GM21825 (cell line): ENCODE measurements around the gene BOLA3.
"Not testable (repeated sequence)": the region's sequence is repeated elsewhere in the genome, so short reads cannot be mapped to it uniquely, and the experiment has no call there.

Source experiments
- ATAC-seq: cut with Tn5 transposase; IDR thresholded peaks from one replicate; pipeline ENCODE4 v1.9.1; 2021; ENCODE audit warnings: mild to moderate bottlenecking, moderate library complexity; ENCODE audit not compliant: unreplicated experiment

The BOLA3 gene, protein sequence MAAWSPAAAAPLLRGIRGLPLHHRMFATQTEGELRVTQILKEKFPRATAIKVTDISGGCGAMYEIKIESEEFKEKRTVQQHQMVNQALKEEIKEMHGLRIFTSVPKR

GRCh38 chr2:74147727-74148456 lies at the start of gene BOLA3:
TSS of gene BOLA3 (minus strand) at chr2:74147912. CDS start at chr2:74147874, 38 bp downstream.
- peak; percentile 92 for ATAC-seq

- no peak for ATAC-seq
Observed at GRCh38 chr2:74197049-74197448, 49.3 kb upstream of the BOLA3 start.

GRCh38 chr2:74194799-74195198 lies 47.1 kb upstream of the BOLA3 start:
- no peak for ATAC-seq

DNA sequence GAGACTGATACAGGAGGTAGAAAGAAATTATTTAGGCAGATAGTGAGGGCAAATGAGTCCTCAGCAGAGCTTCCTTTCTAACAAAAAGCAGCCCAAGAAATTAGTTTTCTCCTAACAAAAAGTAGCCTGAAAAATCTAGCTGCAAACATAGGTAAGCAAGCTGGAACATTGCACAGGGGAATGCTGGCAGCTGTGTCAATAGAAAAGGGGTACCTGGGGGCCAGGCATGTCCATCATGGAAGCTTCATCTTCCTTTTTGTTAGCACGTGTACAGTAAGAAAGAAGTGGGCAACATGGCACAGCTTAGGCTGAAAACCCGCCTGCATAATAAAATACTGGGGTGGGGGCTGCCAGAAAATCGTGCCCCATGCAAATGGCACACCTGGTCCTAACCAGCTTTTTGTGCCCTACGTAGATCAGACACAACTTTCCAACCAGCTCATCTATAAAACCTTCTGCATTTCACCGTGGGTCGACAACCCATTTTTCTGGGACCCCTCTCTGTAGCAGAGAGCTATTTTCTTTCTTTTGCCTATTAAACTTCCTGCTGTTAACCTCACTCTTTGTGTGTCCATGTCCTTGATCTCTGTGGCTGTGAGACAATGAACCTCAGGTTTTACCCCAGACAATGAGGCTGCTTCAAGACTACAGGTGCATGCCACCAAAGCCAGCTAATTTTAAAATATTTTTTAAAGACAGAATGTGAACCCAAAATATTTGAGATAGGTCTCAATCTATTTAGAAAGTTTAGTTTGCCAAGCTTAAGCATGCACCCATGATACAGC lies 44.1 kb upstream of the BOLA3 start:
- ATAC-seq = no peak

DNA sequence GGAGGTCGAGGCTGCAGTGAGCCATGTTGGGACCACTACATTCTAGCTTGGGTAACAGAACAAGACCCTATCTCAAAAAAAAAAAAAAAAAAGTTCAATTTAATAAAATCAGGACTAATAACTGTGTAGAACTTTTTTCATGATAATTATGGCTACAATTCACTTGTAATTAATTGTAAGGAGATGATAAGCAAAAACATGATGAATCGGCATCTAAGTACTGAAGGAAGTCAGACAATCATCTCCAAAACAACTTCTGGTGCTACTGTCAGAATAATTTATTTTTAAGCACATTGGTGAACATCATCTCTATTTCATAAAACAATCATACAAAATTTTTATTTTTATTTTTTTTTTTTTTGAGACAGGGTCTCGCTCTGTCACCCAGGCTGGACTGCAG lies 41.0 kb upstream of the BOLA3 start:
- ATAC-seq = no peak

GRCh38 chr2:74188018-74188601 lies 40.4 kb upstream of the BOLA3 start:
- no peak for ATAC-seq

DNA sequence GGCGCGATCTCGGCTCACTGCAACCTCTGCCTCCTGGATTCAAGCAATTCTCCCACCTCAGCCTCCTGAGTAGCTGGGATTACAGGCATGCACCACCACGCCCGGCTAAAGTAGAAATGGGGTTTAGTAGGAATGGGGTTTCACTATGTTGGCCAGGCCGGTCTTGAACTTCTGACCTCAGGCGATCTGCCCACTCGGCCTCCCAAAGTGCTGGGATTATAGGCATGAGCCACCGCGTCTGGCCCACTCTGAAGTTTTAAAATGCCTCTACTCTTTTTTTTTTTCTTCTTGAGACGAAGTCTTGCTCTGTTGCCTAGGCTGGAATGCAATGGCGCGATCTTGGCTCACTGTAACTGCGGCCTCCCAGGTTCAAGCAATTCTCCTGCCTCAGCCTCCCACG lies 39.0 kb upstream of the BOLA3 start:
- not testable (repeated sequence) for ATAC-seq

GRCh38 chr2:74186038-74186437 lies 38.3 kb upstream of the BOLA3 start:
- ATAC-seq = peak; percentile 55

- no peak for ATAC-seq
Observed at GRCh38 chr2:74183878-74184277, 36.2 kb upstream of the BOLA3 start.

GRCh38 chr2:74181739-74182138 lies 34.0 kb upstream of the BOLA3 start:
- ATAC-seq = peak; percentile 35

DNA sequence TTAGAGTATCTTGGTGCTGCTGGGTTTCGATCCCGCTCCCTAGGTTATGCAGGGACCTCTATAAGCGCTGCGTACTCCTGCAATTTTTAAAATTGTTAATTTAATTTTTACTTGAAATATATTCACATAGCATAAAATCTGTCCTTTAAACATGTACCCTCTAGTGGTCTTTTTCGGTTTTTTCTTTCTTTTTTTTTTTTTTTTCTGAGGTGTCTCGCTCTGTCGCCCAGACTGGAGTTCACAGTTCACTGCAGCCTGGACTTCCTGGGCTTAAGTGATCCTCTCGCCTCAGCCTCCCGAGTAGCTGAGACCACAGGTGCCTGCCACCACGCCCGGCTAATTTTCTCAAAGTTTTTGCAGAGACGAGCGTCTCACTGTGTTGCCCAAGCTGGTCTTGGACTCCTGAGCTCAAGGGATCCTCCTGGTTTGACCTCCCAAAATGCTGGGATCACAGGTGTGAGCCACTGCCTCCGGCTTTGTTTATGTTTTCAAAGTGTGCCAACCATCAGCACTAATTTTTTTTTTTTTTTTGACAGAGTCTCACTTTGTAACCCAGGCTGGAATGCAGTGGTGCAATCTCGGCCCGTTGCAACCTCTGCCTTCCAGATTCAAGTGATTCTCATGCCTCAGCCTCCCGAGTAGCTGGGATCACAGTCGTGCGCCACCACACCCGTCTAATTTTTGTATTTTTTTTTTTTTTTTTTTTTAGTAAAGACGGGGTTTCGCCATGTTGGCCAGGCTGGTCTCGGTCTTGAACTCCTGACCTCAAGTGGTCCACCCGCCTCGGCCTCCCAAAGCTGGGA lies 31.6 kb upstream of the BOLA3 start:
- ATAC-seq = peak; percentile 2

DNA sequence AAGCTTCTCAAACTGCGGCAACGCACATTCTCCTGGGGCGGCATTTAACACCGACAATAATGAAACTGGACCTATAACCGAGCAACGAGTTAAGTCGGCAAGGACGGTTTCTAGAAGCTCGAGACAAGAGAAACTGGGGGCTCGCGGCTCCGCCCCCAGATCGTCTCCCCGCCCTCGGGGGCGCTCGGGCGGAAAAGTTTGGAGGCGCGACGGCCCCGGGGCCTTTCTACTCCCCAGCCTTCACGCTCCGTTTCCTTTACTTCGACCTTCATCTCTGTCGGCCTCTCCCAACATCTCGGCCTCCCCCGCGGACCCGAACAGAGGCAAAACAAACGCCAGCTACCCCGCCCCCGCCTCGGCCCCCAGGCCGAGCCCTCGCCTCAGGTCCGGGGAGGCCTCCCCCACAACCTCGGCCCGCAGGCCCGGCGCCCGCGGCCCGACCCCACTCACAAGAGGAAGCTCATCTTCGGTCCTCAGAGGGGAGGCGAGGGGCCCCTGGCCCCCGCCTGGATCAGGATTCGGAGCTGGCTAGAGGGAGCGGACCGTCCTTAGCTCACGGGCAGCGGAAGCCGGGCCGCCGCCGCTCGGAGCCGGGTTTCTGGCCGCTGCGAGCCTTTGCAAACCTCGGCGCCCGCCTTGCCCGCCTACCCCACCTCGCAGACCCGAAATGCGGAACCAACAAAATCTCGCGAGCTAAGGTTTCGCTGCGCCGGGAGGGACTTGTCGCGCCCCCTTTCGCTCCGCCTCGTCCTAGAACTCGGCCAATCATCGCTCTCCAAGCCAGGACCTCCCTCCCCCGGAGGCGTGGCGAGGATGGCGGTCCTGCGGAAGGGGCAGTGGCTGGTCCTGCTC lies 30.7 kb upstream of the BOLA3 start, which contains the start of gene MOB1A:
MOB1A (minus strand) TSS at position 669 of the 852 bp plus-strand sequence; CDS start at position 464, 205 bp downstream.
- peak; percentile 80 for ATAC-seq

DNA sequence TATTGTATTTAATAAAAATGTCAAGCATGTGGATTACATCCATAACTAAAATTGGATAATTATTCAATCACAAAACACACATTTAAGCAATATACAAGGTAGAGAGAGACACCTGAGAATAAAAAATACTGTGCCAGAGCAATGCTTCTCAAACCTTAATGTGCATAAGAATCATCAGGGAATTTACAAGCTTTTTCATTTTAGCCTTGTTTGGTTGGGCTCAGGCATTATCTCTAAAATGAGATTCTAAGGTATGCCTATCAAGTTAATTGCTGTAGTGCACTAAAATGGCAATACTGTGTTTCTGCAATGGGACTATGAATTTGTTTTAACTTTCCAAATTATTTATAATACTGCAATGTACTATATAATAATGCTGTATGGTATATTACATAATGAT lies 30.0 kb upstream of the BOLA3 start:
- ATAC-seq = no peak

GRCh38 chr2:74174909-74175308 lies 27.2 kb upstream of the BOLA3 start:
- ATAC-seq = no peak

- no peak for ATAC-seq
Observed at GRCh38 chr2:74168739-74169138, 21.0 kb upstream of the BOLA3 start.

DNA sequence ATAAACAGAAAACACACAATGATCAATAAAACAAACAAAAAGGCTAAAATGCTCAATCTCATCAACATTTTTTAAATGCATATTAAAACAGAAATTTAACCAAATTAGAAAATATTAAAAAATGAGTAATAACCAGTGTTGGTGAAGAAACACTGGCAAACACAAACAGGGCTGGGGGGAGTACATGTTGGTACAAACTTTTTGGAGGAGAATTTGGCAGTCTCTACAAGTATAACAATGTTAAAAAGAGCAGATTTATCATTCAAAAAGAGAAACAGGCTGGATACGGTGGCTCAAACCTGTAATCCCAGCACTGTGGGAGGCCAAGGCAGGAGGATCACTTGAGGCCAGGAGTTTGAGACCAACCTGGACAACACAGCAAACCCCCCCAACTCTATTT lies 17.0 kb upstream of the BOLA3 start:
- ATAC-seq = no peak

- no peak for ATAC-seq
Observed at GRCh38 chr2:74162951-74163350, 15.2 kb upstream of the BOLA3 start.

DNA sequence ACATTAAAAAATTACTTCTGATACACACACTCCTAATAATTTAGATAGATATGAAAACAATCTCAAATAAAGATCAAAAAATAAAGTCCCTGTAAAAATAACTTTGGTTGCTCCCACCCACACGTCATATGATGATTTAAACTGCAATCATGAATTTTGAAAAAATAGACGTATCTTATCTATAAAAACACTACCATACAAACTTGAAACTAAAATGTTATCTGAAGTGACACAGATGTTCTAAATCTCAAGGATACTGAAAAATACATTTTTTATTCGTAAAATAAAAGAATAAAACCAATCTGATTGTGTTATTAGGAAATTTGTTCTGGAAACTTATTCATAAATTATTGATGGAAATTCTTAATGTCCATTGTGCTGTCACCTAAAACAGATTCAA lies 8.1 kb upstream of the BOLA3 start:
- no peak for ATAC-seq

GRCh38 chr2:74152954-74153353 lies 5.2 kb upstream of the BOLA3 start:
- no peak for ATAC-seq
